HG03097 (cell line): ENCODE results near the gene ITGBL1.
A peak's percentile ranks its signal among the peaks of the same experiment; 100 is the strongest.
"Not testable (repeated sequence)": the region's sequence is repeated elsewhere in the genome, so short reads cannot be mapped to it uniquely, and the experiment has no call there.

Experiments
- ATAC-seq: cut with Tn5 transposase; IDR thresholded peaks from one replicate; pipeline ENCODE4 v1.9.1; 2021; ENCODE audit not compliant: unreplicated experiment, low FRiP score

ITGBL1 gene

GRCh38 chr13:101499406-101499805 is 46.9 kb downstream of the ITGBL1 start:
- ATAC-seq, result no peak

- no peak for ATAC-seq
Measured at GRCh38 chr13:101502618-101503017, 50.1 kb downstream of the ITGBL1 start.

- no peak for ATAC-seq
Measured at GRCh38 chr13:101511161-101511560, 58.7 kb downstream of the ITGBL1 start.

GRCh38 chr13:101511766-101512165 is 59.3 kb downstream of the ITGBL1 start:
- ATAC-seq, result no peak

- no peak for ATAC-seq
Measured at GRCh38 chr13:101512650-101513049, 60.2 kb downstream of the ITGBL1 start.

GRCh38 chr13:101514100-101514499 is 61.6 kb downstream of the ITGBL1 start:
- ATAC-seq, result no peak

- no peak for ATAC-seq
Measured at GRCh38 chr13:101514695-101515275, 62.3 kb downstream of the ITGBL1 start.

- ATAC-seq, result no peak
Measured at GRCh38 chr13:101515504-101515903, 63.0 kb downstream of the ITGBL1 start.

- no peak for ATAC-seq
Measured at GRCh38 chr13:101516262-101516661, 63.8 kb downstream of the ITGBL1 start.

GRCh38 chr13:101520672-101521071 is 68.2 kb downstream of the ITGBL1 start:
- peak; percentile 99 for ATAC-seq

- ATAC-seq, result no peak
Measured at GRCh38 chr13:101521371-101521770, 68.9 kb downstream of the ITGBL1 start.

- ATAC-seq, result no peak
Measured at GRCh38 chr13:101522607-101523006, 70.1 kb downstream of the ITGBL1 start.

GRCh38 chr13:101523154-101524131 is 71.0 kb downstream of the ITGBL1 start:
- no peak for ATAC-seq

GRCh38 chr13:101527130-101527529 is 74.7 kb downstream of the ITGBL1 start:
- ATAC-seq, result no peak

GRCh38 chr13:101529422-101529821 is 76.9 kb downstream of the ITGBL1 start:
- ATAC-seq, result no peak

- no peak for ATAC-seq
Measured at GRCh38 chr13:101530293-101530692, 77.8 kb downstream of the ITGBL1 start.

- ATAC-seq, result no peak
Measured at GRCh38 chr13:101535192-101535746, 82.8 kb downstream of the ITGBL1 start.

GRCh38 chr13:101536079-101536478 is 83.6 kb downstream of the ITGBL1 start:
- ATAC-seq, result no peak

GRCh38 chr13:101544544-101544943 is 92.1 kb downstream of the ITGBL1 start:
- ATAC-seq, result not testable (repeated sequence)

- no peak for ATAC-seq
Measured at GRCh38 chr13:101544979-101545378, 92.5 kb downstream of the ITGBL1 start.

GRCh38 chr13:101545521-101545920 is 93.0 kb downstream of the ITGBL1 start:
- ATAC-seq, result no peak

GRCh38 chr13:101552286-101552685 is 99.8 kb downstream of the ITGBL1 start:
- no peak for ATAC-seq
